ENCODE data around the gene FDXACB1.

DNA sequence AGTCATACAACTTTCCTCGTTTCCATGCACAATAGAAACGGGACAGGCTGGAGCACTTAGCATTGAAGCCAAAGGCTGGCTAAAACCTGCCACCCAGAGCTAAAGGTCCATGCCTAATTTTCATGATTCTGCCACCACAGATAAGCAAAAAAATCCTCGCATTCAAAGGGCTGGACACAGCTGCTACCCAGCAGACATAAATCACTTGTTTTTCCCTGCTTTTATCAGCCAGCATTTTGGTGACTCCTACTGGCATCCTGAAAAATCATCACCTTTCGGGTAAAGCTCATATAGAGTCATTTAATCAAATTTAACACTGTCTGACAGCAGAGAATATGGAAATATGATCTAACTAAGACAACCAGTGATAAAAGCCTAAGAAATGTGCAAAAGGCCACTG, 45.4 kb downstream of the FDXACB1 start:
- TF ChIP-seq, protein P1, sequence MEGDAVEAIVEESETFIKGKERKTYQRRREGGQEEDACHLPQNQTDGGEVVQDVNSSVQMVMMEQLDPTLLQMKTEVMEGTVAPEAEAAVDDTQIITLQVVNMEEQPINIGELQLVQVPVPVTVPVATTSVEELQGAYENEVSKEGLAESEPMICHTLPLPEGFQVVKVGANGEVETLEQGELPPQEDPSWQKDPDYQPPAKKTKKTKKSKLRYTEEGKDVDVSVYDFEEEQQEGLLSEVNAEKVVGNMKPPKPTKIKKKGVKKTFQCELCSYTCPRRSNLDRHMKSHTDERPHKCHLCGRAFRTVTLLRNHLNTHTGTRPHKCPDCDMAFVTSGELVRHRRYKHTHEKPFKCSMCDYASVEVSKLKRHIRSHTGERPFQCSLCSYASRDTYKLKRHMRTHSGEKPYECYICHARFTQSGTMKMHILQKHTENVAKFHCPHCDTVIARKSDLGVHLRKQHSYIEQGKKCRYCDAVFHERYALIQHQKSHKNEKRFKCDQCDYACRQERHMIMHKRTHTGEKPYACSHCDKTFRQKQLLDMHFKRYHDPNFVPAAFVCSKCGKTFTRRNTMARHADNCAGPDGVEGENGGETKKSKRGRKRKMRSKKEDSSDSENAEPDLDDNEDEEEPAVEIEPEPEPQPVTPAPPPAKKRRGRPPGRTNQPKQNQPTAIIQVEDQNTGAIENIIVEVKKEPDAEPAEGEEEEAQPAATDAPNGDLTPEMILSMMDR (conservative IDR thresholded peaks at IDR 0.05; ENCODE audit: low read depth, low read length) = peak; percentile 66
- no peak for TF ChIP-seq EZH2 (IDR thresholded peaks at IDR 0.05; ENCODE audit: borderline replicate concordance, low read depth, low read length, poor library complexity, severe bottlenecking)

Measured in A673 (cell line).